Neural crest cell (in vitro differentiated cells): Measurements from ENCODE around the gene LZTR1. TPM values are rescaled to one million over a fixed set of nuclear protein-coding genes. Genes with fewer than 3 reads are reported as not detected.

Experiments used
- DNase-seq: peaks from one replicate; pipeline ENCODE4 v3.0.0; 2021; ENCODE audit warnings: low read depth, mixed read lengths, low spot score
- H3K27ac Mint-ChIP-seq: one replicate; pipeline ENCODE4 v1.8.0; 2021; ENCODE audit warnings: mild to moderate bottlenecking, mixed read lengths; ENCODE audit not compliant: unreplicated experiment
- H3K27me3 Mint-ChIP-seq: 2 replicates; pipeline ENCODE4 v1.8.0; 2021; ENCODE audit warnings: low read depth, mild to moderate bottlenecking, mixed read lengths
- H3K36me3 Mint-ChIP-seq: 2 replicates; pipeline ENCODE4 v1.8.0; 2021; ENCODE audit warnings: low read depth, mild to moderate bottlenecking, mixed read lengths
- H3K4me1 Mint-ChIP-seq: 2 replicates; pipeline ENCODE4 v1.8.0; 2021; ENCODE audit warnings: mixed read lengths
- H3K4me3 Mint-ChIP-seq: one replicate; pipeline ENCODE4 v1.8.0; 2021; ENCODE audit warnings: mild to moderate bottlenecking, mixed read lengths
- H3K9me3 Mint-ChIP-seq: 2 replicates; pipeline ENCODE4 v1.8.0; 2021; ENCODE audit warnings: mixed read lengths
- CTCF ChIP-seq: fragments of 200-600 bp; sonication (generic); conservative IDR thresholded peaks from 2 replicates; pipeline ENCODE4 v1.5.0; 2021; ENCODE audit warnings: antibody characterized with exemption, mild to moderate bottlenecking
- total RNA-seq: library from RNA; stranded (reverse); gene quantifications from 2 replicates; pipeline ENCODE4 v1.2.1, GENCODE V29; 2021

The LZTR1 gene
- total RNA-seq, 1 donor from 2014 or later = 94.5 TPM

DNA sequence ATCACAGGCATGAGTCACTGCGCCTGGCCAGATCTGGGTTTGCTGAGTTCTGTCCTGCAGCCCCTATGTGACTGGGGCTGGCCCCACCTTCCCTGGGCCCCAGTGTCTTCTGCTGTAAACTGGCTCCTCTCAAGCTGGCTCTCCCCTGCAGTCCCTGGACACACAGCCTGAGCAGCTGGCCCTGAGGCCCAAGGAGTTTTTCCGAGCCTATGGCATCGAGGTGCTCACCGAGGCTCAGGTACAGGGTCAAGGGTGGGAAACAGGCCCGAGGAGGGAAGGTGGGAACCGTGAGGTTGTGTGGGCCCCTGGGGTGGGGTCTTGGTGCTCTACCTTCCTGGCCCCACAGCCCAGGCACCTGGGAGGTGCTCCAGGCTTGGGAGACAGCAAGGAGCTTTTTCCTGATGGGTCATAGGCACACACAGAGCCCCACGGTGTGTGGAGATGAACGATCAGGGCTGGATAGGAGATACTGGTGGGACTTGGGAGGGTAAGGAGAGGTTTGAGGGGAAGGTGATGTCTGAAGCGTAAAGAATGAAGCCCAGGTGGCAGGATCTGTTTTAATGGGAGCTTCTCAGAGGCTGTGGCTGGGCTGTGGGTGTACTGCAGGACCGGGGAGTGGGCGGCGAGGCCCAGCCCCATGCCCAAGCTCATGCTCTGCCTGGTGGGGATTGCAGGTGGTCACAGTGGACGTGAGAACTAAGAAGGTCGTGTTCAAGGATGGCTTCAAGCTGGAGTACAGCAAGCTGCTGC is 6.4 kb upstream of the LZTR1 start:
- DNase-seq = no peak
- no peak for TF ChIP-seq CTCF
- peaks cover 32% of the 10 kb centered on the region for H3K4me1 Mint-ChIP-seq
- H3K27ac Mint-ChIP-seq = no peak overlapping the region
- H3K27me3 Mint-ChIP-seq = no peaks in the 10 kb centered on the region
- no peak overlapping the region for H3K4me3 Mint-ChIP-seq
- H3K36me3 Mint-ChIP-seq = no peaks in the 10 kb centered on the region
- no peaks in the 10 kb centered on the region for H3K9me3 Mint-ChIP-seq

GRCh38 chr22:20976291-20976877 is 5.7 kb upstream of the LZTR1 start:
- no peaks in the 10 kb centered on the region for H3K36me3 Mint-ChIP-seq
- peaks cover 33% of the 10 kb centered on the region for H3K4me1 Mint-ChIP-seq
- DNase-seq = no peak
- H3K27ac Mint-ChIP-seq = no peak overlapping the region
- no peaks in the 10 kb centered on the region for H3K9me3 Mint-ChIP-seq
- TF ChIP-seq CTCF = no peak
- H3K4me3 Mint-ChIP-seq = no peak overlapping the region
- H3K27me3 Mint-ChIP-seq = no peaks in the 10 kb centered on the region

DNA sequence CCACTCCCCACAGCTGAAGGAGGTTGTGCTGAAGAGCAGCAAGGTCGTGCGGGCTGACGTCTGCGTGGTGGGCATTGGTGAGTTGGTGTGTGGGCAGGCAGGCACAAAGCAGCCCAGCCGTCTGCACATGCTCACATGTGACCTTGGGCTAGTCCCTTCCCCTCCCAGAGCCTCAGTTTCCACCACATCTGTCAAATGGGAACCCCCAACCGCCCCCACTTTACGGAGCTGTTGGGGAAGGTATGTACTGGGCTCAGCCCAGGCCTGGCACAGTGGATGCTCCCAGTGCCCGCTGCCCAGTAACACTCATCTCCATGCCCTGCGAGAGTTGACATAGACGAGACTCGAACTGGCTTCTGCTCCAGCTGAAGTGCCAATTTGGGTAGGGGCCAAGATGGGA is 5.1 kb upstream of the LZTR1 start:
- no peak for TF ChIP-seq CTCF
- DNase-seq = no peak
- Mint-ChIP-seq H3K27me3 (no peaks in the 10 kb centered on the region), H3K4me3 (peak overlapping the region; percentile 71), H3K36me3 (no peaks in the 10 kb centered on the region), H3K9me3 (no peaks in the 10 kb centered on the region), H3K27ac (no peak overlapping the region), H3K4me1 (peaks cover 31% of the 10 kb centered on the region)

DNA sequence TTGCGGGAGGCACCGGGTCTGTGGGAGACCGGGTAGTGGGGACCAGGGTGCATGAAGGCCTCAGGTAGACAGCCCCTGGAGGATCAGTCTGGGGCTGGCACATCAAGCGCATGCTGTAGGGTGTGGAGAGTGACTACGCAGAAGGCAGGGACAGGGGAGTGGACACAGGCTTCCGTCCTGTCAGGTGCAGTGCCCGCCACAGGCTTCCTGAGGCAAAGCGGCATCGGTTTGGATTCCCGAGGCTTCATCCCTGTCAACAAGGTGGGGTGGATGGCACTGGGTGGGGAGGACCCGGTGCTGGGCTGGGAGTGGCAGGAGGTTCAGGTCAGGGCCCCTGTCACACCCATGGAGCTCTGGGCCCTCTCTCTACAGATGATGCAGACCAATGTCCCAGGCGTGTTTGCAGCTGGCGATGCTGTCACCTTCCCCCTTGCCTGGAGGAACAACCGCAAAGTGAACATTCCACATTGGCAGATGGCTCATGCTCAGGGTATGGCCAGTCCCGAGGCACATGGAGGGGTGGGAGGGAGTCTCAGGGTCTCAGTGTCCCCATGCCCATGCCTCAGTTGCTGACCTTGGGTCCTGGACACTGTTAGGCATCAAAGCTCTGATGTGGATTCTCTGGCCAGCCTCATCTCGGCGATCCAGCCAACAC is 4.5 kb upstream of the LZTR1 start:
- no peaks in the 10 kb centered on the region for H3K36me3 Mint-ChIP-seq
- H3K9me3 Mint-ChIP-seq = no peaks in the 10 kb centered on the region
- H3K4me3 Mint-ChIP-seq = peak overlapping the region; percentile 71
- DNase-seq = no peak
- H3K4me1 Mint-ChIP-seq = peaks cover 30% of the 10 kb centered on the region
- H3K27me3 Mint-ChIP-seq = no peaks in the 10 kb centered on the region
- no peak for TF ChIP-seq CTCF
- H3K27ac Mint-ChIP-seq = no peak overlapping the region

- TF ChIP-seq CTCF = no peak
- Mint-ChIP-seq H3K36me3 (no peaks in the 10 kb centered on the region), H3K4me1 (peaks cover 37% of the 10 kb centered on the region), H3K27ac (no peak overlapping the region), H3K4me3 (peak overlapping the region; percentile 89), H3K9me3 (no peaks in the 10 kb centered on the region), H3K27me3 (no peaks in the 10 kb centered on the region)
- no peak for DNase-seq
Measured at GRCh38 chr22:20978419-20978818, 3.7 kb upstream of the LZTR1 start.
